Jurkat, Clone E6-1 (cell line): ENCODE measurements around the gene TRA2A.
"Not testable (repeated sequence)": the region's sequence is repeated elsewhere in the genome, so short reads cannot be mapped to it uniquely, and the experiment has no call there.

Experiments
- DNase-seq: peaks from one replicate; pipeline ENCODE4 v3.0.0-alpha.2; 2011; ENCODE audit warnings: low read depth, low spot score
- H3K4me3 ChIP-seq: 2 replicates; pipeline ENCODE4 v1.5.1; 2011; ENCODE audit warnings: mild to moderate bottlenecking, low read length, control low read depth, moderate library complexity

The TRA2A gene

GRCh38 chr7:23520582-23520981, 11.2 kb downstream of the TRA2A start:
- no peak for DNase-seq
- no peak overlapping the region for H3K4me3 ChIP-seq

GRCh38 chr7:23514755-23515154, 17.0 kb downstream of the TRA2A start:
- no peak for DNase-seq
- no peak overlapping the region for H3K4me3 ChIP-seq

GRCh38 chr7:23513746-23514145, 18.0 kb downstream of the TRA2A start:
- H3K4me3 ChIP-seq, DNase-seq: not testable (repeated sequence)

- no peak overlapping the region for H3K4me3 ChIP-seq
- no peak for DNase-seq
Observed at GRCh38 chr7:23494009-23494408, 37.8 kb downstream of the TRA2A start.

DNA sequence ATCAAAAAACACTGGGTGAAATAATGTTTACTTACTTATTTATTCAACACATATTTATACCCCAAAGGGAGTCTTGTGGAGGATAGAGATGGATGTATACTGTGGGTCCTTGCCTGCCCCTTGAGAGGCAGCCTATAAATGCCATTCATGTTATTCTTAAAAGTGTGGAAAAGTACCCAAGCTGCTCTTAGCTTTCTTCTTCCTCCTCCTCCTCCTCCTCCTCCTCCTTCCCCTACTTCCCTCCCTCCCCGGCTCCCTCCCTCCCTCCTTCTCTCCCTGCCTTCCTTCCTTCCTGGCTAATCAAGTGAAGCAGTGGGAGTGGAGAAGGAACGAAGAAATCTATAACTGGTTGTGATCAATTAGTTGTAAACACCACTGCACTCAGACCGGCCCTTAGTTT, 40.3 kb downstream of the TRA2A start:
- H3K4me3 ChIP-seq = no peak overlapping the region

GRCh38 chr7:23490357-23491135, 41.2 kb downstream of the TRA2A start:
- H3K4me3 ChIP-seq = no peak overlapping the region
- no peak for DNase-seq

More for the DNA sequence above, 40.3 kb downstream of the TRA2A start:
- no peak for DNase-seq

DNA sequence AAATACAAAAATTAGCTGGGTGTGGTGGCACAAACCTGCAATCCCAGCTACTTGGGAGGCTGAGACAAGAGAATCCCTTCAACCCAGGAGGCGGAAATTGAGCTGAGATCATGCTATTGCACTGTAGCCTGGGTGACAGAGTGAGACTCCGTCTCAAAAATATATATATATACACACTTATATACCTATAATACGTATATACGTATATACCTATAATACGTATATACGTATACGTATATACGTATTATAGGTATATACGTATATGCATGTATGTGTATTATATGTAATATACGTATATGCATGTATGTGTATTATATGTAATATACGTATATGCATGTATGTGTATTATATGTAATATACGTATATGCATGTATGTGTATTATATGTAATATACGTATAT, 43.1 kb downstream of the TRA2A start:
- DNase-seq, H3K4me3 ChIP-seq: not testable (repeated sequence)

- DNase-seq = no peak
Observed at GRCh38 chr7:23487670-23488069, 44.1 kb downstream of the TRA2A start.

DNA sequence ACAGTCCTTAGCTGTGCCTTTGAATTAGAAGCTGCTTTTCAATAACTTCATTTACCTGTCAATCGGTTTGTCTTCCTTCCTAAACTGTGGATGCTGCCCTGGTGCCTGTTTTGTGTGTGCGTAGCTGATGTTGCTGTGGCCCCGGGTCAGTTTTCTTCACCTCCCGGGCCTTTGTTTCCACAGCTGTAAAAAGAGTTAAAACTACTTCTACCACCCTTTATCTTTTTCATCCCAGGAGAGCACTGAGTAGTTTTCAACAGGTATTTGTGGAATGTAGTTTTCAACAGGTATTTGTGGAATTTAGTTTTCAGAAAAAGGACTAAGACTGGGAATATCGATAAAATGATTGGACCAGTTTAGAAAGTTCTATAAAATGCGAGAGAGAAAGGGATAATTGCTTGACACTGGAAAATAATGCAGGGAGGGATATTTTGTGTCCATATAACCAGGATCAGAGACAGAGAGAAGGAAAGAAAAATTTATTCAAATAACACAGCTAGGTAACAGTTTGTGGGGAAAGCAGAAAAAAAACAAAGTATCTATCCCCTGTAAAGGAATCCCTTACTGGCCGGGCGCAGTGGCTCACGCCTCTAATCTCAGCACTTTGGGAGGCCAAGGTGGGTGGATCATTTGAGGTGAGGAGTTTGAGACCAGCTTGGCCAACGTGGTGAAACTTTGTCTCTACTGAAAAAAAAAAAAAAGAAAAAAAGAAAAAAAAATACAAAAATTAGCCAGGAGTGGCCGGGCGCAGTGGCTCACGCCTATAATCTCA, 45.6 kb downstream of the TRA2A start:
- DNase-seq = no peak
- H3K4me3 ChIP-seq = no peak overlapping the region

More at GRCh38 chr7:23487670-23488069, 44.1 kb downstream of the TRA2A start:
- no peak overlapping the region for H3K4me3 ChIP-seq

DNA sequence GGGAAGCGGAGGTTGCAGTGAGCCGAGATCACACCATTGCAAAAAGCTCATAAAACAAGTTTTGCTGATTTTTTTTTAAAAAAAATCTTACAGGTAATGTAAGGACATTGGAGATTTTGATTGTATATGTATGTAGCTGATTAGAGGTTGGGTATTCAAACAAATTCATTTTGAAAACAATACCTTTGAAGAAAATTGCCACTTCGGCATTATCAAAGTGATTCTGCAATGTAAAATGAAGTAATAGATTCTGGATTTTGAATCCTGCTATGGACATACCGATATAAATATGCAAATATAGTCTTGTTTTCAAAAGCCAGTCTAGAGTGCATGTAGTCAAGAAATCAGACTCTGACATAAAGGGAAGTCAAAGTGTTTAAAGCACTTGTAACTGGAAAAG, 49.1 kb downstream of the TRA2A start:
- no peak for DNase-seq
- no peak overlapping the region for H3K4me3 ChIP-seq

DNA sequence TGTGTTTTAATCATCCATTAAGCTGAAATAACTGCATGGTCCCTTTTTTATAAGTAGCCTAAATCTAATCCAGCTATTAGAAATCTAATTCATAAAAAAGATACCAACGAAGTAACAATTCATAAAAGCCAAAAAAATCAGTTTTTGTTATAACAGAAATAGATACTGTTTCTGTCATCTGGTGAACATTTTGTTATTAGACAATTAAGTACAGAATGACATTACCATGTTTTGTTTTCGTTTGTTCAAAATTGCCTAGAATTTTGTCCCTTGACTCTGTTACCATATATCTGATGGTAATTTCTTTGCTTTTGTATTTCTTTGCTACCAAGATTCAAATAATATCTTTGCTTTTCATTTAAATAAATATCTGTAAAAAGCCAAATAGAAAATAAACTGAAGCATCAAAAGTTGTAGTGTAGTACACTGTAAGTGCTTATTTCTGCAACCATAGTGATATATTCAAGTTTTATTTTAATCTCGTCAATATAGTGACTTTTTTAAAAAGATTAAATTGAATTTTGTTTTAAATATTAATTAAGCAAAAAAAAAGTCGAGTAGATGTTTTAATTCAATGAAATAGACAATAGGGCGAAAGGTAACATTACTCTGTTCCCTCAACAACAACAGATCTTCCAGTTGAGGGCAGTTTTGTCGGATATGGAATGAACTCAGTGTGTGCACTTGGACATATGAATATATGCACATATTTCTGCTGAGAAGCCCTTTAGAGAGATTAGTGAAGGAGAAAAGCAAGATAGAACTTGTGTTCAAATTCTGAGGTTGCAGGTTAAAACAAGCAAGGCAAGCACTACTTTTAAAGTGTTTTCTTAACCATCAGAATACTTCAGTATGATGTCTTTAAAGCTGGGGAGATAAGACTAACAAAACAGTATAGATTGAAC, 53.6 kb downstream of the TRA2A start:
- no peak for DNase-seq
- no peak overlapping the region for H3K4me3 ChIP-seq

GRCh38 chr7:23477157-23477499, 54.7 kb downstream of the TRA2A start:
- no peak overlapping the region for H3K4me3 ChIP-seq
- no peak for DNase-seq

DNA sequence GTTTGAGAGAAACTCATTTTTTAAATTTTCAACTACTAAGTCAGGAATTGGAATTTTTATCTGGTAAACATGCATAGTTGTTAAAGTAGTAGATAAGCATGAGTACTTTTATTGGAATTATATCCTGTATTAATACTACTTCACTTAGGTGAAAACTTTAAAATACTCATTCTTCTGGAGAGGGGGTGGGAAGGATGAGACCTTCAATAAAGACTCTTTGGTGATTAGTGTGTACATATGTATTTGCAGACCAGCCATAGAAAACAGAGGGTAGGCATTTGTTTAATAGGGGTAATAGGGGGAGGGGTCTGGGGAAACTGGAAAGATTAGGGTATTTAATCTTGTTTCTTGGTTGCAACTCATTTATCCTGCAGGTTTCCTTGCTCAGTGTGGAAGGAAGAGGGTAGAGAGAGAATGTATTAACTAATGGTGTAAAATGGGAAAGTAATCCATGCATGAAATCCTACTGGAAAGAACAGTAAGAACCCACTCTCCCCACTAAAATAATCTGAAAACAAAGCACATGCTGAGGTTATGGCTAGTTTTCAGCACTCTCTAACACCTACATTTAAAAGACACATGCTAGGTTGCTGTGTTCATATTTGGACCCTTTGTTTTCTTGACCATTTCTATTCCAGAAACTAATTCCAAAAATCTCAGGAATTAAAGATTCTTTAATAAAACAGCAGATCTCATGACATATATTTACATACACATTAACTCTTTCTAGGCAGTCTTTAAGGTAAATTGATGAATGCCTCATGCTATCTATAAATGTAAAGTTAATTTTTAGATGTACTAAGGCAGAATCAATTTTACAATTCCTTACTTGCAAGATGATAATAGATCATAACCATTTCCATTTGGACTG, 55.3 kb downstream of the TRA2A start:
- H3K4me3 ChIP-seq = no peak overlapping the region
- no peak for DNase-seq

GRCh38 chr7:23475576-23475839, 56.3 kb downstream of the TRA2A start:
- H3K4me3 ChIP-seq = no peak overlapping the region
- no peak for DNase-seq

DNA sequence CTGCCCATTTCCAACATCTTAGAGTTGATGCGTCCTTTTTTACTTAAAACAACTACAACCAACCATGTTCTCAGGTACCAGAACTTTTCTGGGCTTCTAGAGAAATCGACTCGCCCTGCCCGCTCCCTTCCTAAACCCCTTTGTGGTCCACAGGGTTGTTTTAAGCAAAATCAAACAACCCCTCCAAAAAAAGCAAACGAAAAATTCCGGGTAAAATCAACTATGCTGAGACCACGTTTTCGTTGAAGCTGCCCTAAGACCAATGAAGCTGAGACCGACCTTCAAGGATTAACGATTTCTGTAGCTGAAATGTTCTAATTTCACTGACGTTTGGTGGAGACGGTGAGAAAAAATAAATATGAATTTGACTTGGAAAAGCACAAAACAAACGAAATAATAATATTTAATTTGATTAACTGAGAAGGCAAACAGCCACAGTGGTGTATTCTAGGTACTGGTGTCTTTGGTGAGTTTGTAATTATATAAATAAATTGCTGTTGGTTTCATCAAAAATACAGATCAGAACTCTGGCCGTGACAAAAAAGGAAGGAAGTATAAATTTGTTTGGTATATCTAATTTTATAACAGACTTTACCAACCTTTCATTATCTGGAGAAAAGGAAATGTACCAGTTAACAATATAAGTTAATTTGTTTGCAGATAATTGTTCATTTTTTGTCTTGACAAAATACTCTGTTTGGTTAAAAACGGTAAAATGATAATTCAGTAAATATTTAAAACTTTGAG, 56.8 kb downstream of the TRA2A start:
- H3K4me3 ChIP-seq = peak overlapping the region; percentile 68
- no peak for DNase-seq

DNA sequence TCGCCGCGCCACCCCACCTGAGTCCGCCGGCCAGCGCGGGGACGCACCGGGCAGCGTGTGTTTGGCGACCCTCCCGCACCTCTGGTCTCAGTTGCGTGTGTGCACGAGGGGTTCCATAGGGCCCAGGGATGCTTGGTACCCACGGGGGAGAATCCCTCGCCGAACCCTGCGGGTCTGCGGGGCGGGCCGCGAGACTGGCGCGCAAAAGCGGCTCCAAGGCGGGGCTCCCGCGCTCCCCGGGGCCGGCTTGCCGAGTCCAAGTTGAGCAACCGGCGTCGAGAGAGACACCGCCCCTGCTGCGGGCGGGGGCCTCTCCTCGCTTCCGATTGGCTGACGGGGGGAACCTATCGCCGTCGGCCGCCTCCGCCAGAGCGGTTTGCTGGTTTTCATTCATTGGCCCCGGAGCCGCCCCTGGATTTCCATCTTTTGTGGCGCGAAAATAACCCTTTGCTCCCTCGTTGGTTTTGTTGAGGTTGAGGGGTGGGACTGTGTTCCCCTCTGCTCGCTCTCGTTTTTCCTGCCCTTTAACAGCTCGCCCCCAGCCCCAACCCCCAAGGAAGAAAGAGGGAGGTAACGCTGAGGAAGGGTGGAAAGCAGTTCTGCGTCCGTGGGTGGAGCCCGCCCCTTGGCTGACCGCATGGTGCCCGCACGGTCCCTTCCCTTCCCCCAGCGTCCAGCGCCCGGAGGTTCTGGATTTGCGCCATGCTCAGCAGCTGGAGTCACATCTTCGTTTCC, 57.5 kb downstream of the TRA2A start:
- H3K4me3 ChIP-seq = peak overlapping the region; percentile 75
- peak; percentile 96 for DNase-seq

DNA sequence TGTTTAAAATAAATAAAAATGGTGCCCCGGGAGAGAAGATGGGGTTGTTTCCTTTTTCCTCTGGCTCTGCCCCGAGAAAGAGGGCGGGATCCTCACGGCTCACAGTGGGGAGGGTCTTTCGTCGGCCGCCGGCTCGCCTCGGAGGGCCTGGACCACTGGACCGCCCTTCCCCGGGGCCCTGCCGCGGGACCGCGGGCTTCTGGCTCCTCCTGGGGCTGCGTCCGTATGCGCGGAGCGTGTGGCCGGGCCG, 58.0 kb downstream of the TRA2A start:
- H3K4me3 ChIP-seq = peak overlapping the region; percentile 75
- DNase-seq = peak; percentile 24
